Esophagus muscularis mucosa (tissue), 4 donors: ENCODE data around the gene GAMT. TPM values are rescaled to one million over a fixed set of nuclear protein-coding genes. Genes with fewer than 3 reads are reported as not detected.

ENCODE experiments used
- DNase-seq: peaks from one replicate; pipeline ENCODE4 v3.0.0-alpha.2; 2017; ENCODE audit errors: extremely low spot score
- H3K27ac ChIP-seq, 4 donors: fragments of 200-600 bp; sonication (generic); replicated peaks in 1 of 4; 1 replicate in 3 of 4; 2 replicates in 1 of 4; pipeline ENCODE4 v1.5.1; 2016 to 2019; ENCODE audit warnings: mild to moderate bottlenecking in 1 of 4
- H3K27me3 ChIP-seq, 4 donors: fragments of 200-600 bp; sonication (generic); one replicate each; pipeline versions ENCODE4 v1.5.1 to v1.6.0; 2016 to 2019
- H3K36me3 ChIP-seq, 4 donors: fragments of 200-600 bp; sonication (generic); one replicate each; pipeline ENCODE4 v1.5.1; 2016 to 2019
- H3K4me1 ChIP-seq, 4 donors: fragments of 200-600 bp; sonication (generic); one replicate each; pipeline ENCODE4 v1.5.1; 2016 to 2019
- H3K4me3 ChIP-seq, 4 donors: fragments of 200-600 bp; sonication (generic); 1 replicate in 2 of 4; 2 replicates in 2 of 4; pipeline ENCODE4 v1.5.1; 2016 to 2019; ENCODE audit warnings: mild to moderate bottlenecking in 4 of 4, moderate library complexity in 1 of 4
- H3K9me3 ChIP-seq, 4 donors: fragments of 200-600 bp; sonication (generic); 1 replicate in 3 of 4; 2 replicates in 1 of 4; pipeline ENCODE4 v1.5.1; 2016 to 2019
- CTCF ChIP-seq, 3 experiments: fragments of 200-600 bp in 2 of 3; fragments of 450-650 bp in 1 of 3; sonication (generic) in 2 of 3; IDR thresholded peaks; one replicate each; pipeline ENCODE4 v1.5.1; 2017 to 2019; ENCODE audit warnings: antibody characterized with exemption in 3 of 3, mild to moderate bottlenecking in 2 of 3, moderate library complexity in 1 of 3
- EP300 ChIP-seq: sonication (generic); formaldehyde crosslinking; IDR thresholded peaks from one replicate; pipeline ENCODE4 v1.6.1; 2017; ENCODE audit warnings: antibody characterized with exemption
- POLR2A ChIP-seq: fragments of 450-650 bp; IDR thresholded peaks from one replicate; pipeline ENCODE4 v1.6.1; 2017; ENCODE audit warnings: antibody characterized with exemption, moderate library complexity, mild to moderate bottlenecking, low read depth
- POLR2AphosphoS5 ChIP-seq, 2 donors: sonication (generic); formaldehyde crosslinking; IDR thresholded peaks; one replicate each; pipeline ENCODE4 v1.6.1; 2017; ENCODE audit warnings: antibody characterized with exemption in 2 of 2
- WGBS: methylation state at CpG from one replicate; pipeline ENCODE4 v1.1.5; 2018; 5-methylcytosine and 5-hydroxymethylcytosine counted together
- intact Hi-C: fragments of 100-400 bp; cut with DNase I; formaldehyde crosslinking; loops from one replicate; pipeline ENCODE4 v1.15.1; 2023
- total RNA-seq, 4 donors: library from RNA; depleted of rRNA; stranded (reverse); fragments of >200 nt; gene quantifications; one replicate each; pipeline versions ENCODE4 v1.1.0 to v1.2.1, GENCODE V29; 2016

The GAMT gene
- total RNA-seq, 4 donors from 2014 or later, result 5.8 to 13.4 (median 11.9) TPM

- TF ChIP-seq EP300, result no peak
- peak; percentile 12 to 28 for TF ChIP-seq POLR2AphosphoS5 (IDR thresholded peaks at IDR 0.05)
- Histone ChIP-seq H3K4me1 (peaks cover 28 to 40% (median 35%) of the 10 kb centered on the region in 4 donors), H3K27ac (peak overlapping the region; percentile 60 to 79 (median 73)), H3K4me3 (peak overlapping the region; percentile 32 to 46 (median 36)), H3K9me3 (no peaks in the 10 kb centered on the region), H3K27me3 (no peaks in the 10 kb centered on the region), H3K36me3 (peaks cover 9 to 79% (median 73%) of the 10 kb centered on the region in 4 donors)
- WGBS, result 38% methylated on average over 23 of the region's 31 CpGs
- no peak for DNase-seq
- intact Hi-C loops, result no loop called here
These were observed 40.4 kb downstream of the GAMT start for GRCh38 chr19:1360818-1361461.

GRCh38 chr19:1360126-1360817, 41.1 kb downstream of the GAMT start:
- H3K9me3 ChIP-seq, result no peaks in the 10 kb centered on the region
- 73% methylated on average over 22 of the region's 30 CpGs for WGBS
- no peak for DNase-seq
- intact Hi-C loops, result no loop called here
- peaks cover 9 to 72% (median 67%) of the 10 kb centered on the region in 4 donors for H3K36me3 ChIP-seq
- H3K27ac ChIP-seq, result peak overlapping the region; percentile 60 to 79 (median 73)
- TF ChIP-seq POLR2A (no peak), CTCF (IDR thresholded peaks at IDR 0.05) (no peak), EP300 (no peak), POLR2AphosphoS5 (IDR thresholded peaks at IDR 0.05) (no peak)
- no peaks in the 10 kb centered on the region for H3K27me3 ChIP-seq
- H3K4me3 ChIP-seq, result peak overlapping the region; percentile 32 to 46 (median 36)
- H3K4me1 ChIP-seq, result peaks cover 28 to 45% (median 41%) of the 10 kb centered on the region in 4 donors

GRCh38 chr19:1357531-1358109, 43.7 kb downstream of the GAMT start:
- intact Hi-C loops, result no loop called here
- Histone ChIP-seq H3K36me3 (peaks cover 9 to 48% (median 45%) of the 10 kb centered on the region in 4 donors), H3K4me1 (peaks cover 34 to 56% (median 53%) of the 10 kb centered on the region in 4 donors)

GRCh38 chr19:1356508-1356865, 44.9 kb downstream of the GAMT start:
- WGBS, result 26% methylated on average over 3 of the region's 3 CpGs
- no peaks in the 10 kb centered on the region for H3K27me3 ChIP-seq
- H3K36me3 ChIP-seq, result peaks cover 9 to 41% (median 33%) of the 10 kb centered on the region in 4 donors
- no peaks in the 10 kb centered on the region for H3K9me3 ChIP-seq
- DNase-seq, result no peak
- intact Hi-C loops, result no loop called here
- H3K4me3 ChIP-seq, result peak overlapping the region in 3 of 4 donors; percentile 78 to 94 (median 90)
- peaks cover 24 to 45% (median 43%) of the 10 kb centered on the region in 4 donors for H3K4me1 ChIP-seq
- H3K27ac ChIP-seq, result peak overlapping the region; percentile 93 to 97 (median 95)
- TF ChIP-seq POLR2AphosphoS5 (IDR thresholded peaks at IDR 0.05), result no peak
- TF ChIP-seq POLR2A, result no peak
- no peak for TF ChIP-seq CTCF (IDR thresholded peaks at IDR 0.05)
- no peak for TF ChIP-seq EP300

More at GRCh38 chr19:1357531-1358109, 43.7 kb downstream of the GAMT start:
- WGBS, result 88% methylated on average over 24 of the region's 24 CpGs
- Histone ChIP-seq H3K27me3 (no peaks in the 10 kb centered on the region), H3K27ac (no peak overlapping the region), H3K9me3 (no peaks in the 10 kb centered on the region), H3K4me3 (no peak overlapping the region)
- TF ChIP-seq CTCF (IDR thresholded peaks at IDR 0.05), result no peak
- no peak for TF ChIP-seq POLR2AphosphoS5 (IDR thresholded peaks at IDR 0.05)
- no peak for TF ChIP-seq POLR2A
- TF ChIP-seq EP300, result no peak
- DNase-seq, result no peak
